NCI-H446 (cell line): ENCODE measurements around the gene WDR33.

Experiments used
- DNase-seq, 2 experiments: peaks; one replicate each; lab custom pipeline; 2025; lab: John Stamatoyannopoulos, UW

WDR33 gene

GRCh38 chr2:127719301-127720218 lies 91.4 kb downstream of the WDR33 start:
- DNase-seq = no peak

- no peak for DNase-seq
These were observed 92.7 kb downstream of the WDR33 start for GRCh38 chr2:127718271-127718670.

GRCh38 chr2:127715778-127716449 lies 95.1 kb downstream of the WDR33 start:
- DNase-seq = no peak

GRCh38 chr2:127713562-127713961 lies 97.4 kb downstream of the WDR33 start:
- DNase-seq = no peak

GRCh38 chr2:127712999-127713398 lies 98.0 kb downstream of the WDR33 start:
- no peak for DNase-seq

GRCh38 chr2:127709336-127709735 lies 101.6 kb downstream of the WDR33 start:
- DNase-seq = no peak

- peak in 1 of 2 experiments; percentile 24 for DNase-seq
These were observed 102.9 kb downstream of the WDR33 start for GRCh38 chr2:127707890-127708648.

GRCh38 chr2:127706215-127706990 lies 104.6 kb downstream of the WDR33 start:
- no peak for DNase-seq

- no peak for DNase-seq
These were observed 105.4 kb downstream of the WDR33 start for GRCh38 chr2:127705391-127706065.

- no peak for DNase-seq
These were observed 106.2 kb downstream of the WDR33 start for GRCh38 chr2:127704641-127705390.

GRCh38 chr2:127703282-127703681 lies 107.7 kb downstream of the WDR33 start:
- DNase-seq = no peak

- DNase-seq = no peak
These were observed 108.5 kb downstream of the WDR33 start for GRCh38 chr2:127702395-127703009.

- peak in 1 of 2 experiments; percentile 64 for DNase-seq
These were observed 109.1 kb downstream of the WDR33 start for GRCh38 chr2:127701651-127702394.

- DNase-seq = peak; percentile 55 to 91
These were observed 109.7 kb downstream of the WDR33 start, which contains the start of gene SFT2D3 for GRCh38 chr2:127701193-127701650. Gene SFT2D3 (plus strand): TSS chr2:127701497. CDS start chr2:127701529, 32 bp downstream.

- no peak for DNase-seq
These were observed 110.3 kb downstream of the WDR33 start for GRCh38 chr2:127700527-127701192.

- no peak for DNase-seq
These were observed 112.2 kb downstream of the WDR33 start for GRCh38 chr2:127698553-127699355.

- no peak for DNase-seq
These were observed 113.3 kb downstream of the WDR33 start for GRCh38 chr2:127697482-127698180.
